Mucosa of gallbladder (tissue), 1 donor: ENCODE results near the gene BRCC3. TPM values are rescaled to one million over a fixed set of nuclear protein-coding genes. Genes with fewer than 3 reads are reported as not detected.

Experiments
- DNase-seq: peaks from one replicate; pipeline ENCODE4 v3.0.0-alpha.2; 2020; ENCODE audit warnings: low spot score
- total RNA-seq: library from RNA; stranded (reverse); gene quantifications from one replicate; pipeline ENCODE4 v1.2.1, GENCODE V29; 2021
- donor health status: DM: no; HTN: no; CAD: no.

Gene BRCC3
- total RNA-seq, result 15.5 TPM

DNA sequence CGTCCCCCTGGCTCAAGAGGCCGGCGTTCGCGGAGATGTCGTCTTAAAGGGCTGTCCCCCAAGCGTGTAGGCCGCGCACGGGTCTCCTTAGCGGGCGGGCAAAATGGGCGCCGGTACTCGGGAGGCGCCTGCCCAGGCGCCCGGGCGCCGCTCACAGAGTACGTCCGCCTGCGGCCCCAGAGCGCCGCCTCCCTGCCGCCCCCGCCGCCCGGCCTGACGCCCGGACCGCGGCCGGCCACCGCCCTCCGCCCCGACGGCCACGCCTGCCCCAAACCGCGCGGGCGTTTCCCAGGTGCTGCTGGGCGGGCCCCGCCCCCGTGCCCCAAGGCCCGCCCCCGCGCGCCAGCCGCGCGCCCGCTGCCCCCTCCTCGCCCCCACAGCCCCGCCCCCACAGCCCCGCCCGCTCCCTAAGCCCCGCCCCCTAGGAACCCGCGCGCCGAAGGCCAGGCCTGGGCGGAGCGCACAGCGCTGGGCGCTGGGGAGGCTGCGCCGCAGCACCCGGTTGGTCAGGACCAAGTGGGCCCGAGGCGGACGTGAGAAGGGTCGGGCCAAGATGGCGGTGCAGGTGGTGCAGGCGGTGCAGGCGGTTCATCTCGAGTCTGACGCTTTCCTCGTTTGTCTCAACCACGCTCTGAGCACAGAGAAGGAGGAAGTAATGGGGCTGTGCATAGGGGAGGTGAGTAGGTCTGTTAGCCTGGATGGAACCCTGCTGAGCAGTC, at the start of gene BRCC3, which contains the start of the genes CMC4 and MTCP1:
Gene BRCC3 (plus strand): TSS at position 534 of the 719 bp plus-strand sequence. CDS start 20 bp downstream, at position 554.
Gene CMC4 (minus strand): TSS at position 162 of the 719 bp plus-strand sequence. CDS start 7,113 bp downstream, outside the sequence.
Gene MTCP1 (minus strand): TSS at position 162 of the 719 bp plus-strand sequence. CDS start 5,126 bp downstream, outside the sequence.
- peak; percentile 79 for DNase-seq

DNA sequence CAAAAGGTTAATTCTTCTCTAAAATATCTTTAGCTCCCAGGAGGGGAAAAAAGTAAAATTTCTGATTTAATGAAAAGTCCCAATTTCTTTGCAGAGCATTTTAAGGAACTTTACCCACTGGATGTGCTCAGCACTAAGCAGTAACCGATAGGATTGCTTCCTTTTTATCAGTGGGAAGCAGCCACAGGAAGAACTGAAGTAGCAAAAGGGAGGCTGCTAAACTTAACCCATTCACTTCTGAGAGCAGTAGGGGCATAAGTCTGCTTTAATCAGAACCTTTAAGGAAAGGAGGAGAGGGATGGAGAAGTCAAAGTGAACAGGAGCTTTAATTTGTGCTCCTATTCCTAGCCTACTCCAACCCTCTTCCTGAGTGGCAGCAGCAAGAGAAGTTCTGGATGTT, 48.7 kb upstream of the BRCC3 start, which contains the start of gene F8:
Gene F8 (minus strand): TSS at position 139 of the 400 bp plus-strand sequence. CDS start 171 bp downstream, outside the sequence.
- no peak for DNase-seq

DNA sequence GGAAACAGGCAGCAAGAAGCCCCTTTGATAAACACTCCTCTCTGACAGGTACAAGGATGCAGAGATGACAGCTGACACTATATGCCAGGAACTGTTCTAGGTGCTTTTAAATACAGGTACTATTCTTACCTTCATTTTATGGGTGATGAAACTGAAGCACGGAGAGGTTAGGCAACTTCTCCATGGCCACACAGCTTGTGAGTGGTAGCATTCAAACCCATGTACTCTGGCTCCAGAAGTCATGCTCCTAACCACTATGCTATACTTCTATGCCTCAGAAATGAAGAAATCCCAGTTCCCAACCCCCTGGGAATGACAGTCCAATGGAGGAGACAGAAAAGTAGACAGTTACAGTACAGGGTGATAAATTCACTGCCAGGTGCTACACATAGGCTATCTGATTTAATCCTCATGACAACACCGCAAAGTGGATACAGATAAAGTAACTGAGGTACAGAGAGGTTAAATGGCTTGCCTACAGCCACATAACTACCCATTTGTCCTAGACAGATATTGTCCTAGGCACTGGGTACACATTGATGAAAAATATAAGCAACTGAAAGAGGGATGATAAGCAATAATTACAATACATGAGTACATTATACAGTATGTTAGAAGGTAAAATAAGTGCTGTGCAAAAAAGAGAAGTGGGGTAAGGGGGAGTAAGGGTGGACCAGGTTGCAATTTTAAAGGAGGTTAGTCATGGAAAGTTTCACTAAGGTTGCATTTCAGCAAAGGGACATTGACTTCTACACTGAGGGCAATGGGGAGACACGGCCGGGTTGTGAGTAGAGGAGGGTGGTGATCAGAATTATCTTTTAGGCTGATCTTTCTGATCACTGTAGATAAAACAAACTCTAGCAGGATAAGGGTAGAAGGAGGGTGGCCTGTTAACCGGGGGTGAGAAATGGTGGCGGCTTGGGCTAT, 47.1 kb upstream of the BRCC3 start:
- no peak for DNase-seq

DNA sequence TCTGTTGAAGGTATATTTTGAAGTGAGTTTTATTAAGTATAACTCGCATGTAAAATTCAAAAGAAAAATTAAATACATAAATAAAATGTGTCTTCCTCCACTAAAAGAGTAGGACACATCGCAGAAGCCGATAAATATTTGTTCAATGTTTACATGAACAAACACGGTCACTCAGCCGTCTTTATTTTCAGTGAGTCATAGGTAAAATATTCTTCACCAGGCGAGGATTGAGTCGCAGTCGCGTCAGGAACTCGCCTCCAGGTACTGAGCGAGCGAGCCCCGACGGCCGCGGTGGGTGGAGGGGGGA, 44.9 kb upstream of the BRCC3 start:
- no peak for DNase-seq

DNA sequence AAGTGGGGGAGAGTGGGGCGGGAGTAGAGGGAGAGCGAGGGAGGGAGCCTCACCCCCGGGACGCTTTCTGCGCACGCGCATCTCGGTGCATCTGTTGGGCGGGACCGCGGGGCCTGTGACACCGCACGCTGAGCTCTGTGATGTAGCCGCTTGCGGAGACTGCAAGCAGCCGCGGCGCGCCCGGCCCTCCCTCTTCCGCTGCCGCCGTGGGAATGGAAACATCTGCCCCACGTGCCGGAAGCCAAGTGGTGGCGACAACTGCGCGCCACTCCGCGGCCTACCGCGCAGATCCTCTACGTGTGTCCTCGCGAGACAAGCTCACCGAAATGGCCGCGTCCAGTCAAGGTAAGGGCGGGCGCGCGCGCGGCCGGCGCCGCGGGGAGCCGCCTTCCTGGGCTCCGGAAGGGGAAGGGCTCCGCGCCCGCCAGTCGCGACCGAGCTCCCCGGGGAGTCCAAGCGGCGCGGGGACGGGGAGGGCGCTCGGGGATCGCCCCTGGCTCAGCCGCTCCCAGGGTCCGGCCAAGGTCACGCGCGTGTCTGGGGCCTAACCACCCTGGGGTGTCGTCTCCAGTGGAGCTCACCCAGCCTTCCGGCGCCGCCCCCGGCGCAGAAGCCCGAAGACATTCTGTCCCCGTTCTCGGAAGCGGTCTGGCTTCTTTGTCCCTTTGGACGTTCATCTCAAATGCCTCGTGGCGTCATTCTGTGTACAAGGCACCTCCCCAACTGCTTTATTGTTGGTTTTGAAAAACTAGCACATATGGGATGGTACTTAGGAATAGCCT, 44.4 kb upstream of the BRCC3 start, which contains the start of gene FUNDC2:
Gene FUNDC2 (plus strand): TSS at position 118 of the 782 bp plus-strand sequence. CDS start 95 bp downstream, at position 213.
- DNase-seq, result peak; percentile 94

DNA sequence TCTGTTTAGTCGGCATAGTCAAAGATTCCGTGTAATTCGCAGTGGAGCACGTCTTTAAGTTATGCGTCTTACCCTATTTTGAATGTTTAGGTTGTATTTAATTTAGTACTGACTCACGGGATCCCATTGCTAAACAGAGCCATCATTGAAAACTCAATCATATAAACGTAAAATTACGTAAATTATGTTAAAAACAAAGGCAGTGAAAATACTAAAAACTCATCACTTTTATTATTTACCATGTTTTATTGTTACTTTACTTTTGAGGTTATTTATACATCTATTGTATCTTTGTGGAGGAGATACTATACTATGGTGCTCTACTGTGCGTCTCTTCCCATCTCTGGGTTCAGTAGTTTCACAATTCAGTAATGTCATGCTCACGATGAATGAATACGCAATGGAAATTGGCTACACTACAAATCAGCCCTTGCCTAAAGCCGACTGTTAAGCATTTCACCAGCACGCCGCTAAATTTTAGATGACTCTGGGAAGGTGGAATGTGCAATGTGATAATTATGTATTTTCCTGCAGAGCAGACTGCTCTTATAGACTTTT, 43.7 kb upstream of the BRCC3 start:
- DNase-seq, result peak; percentile 17

DNA sequence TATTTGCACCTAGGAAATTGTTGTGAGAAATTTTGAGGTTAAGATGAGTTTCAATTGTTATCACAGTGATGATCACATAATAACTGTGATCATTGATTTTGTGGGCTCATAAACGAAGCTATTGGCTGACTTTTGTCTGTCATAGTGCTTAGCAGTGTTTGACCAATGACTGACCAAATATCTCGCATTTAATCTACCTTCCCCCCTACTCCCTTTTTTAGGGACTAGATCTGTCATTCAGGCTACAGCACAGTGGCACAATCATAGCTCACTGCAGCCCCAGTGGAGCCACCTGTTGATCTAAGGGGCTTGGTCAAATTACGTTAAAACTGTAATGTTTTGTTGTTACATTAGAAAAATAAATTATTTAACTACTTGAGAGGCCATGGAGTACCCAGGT, 43.2 kb upstream of the BRCC3 start:
- no peak for DNase-seq

DNA sequence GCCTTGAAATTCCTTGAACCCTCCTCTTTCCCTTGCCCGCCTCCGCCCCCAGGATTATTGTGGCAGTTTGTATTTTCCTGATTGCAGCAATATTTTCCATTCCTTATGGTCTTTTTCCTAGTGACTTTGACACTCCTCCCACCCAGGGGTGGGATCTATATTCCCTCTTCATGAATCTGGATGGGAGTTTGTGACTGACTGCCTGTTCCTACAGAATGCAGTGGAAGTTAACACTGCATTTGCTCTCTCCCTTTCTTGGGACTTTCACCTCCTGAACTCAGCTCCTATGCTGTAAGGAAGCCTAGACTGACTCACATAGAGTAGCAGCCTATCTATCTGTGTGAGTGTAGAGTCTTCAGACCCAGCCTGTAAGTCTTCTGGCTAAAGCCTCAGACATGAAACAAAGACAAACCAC, 42.4 kb upstream of the BRCC3 start:
- DNase-seq, result no peak

DNA sequence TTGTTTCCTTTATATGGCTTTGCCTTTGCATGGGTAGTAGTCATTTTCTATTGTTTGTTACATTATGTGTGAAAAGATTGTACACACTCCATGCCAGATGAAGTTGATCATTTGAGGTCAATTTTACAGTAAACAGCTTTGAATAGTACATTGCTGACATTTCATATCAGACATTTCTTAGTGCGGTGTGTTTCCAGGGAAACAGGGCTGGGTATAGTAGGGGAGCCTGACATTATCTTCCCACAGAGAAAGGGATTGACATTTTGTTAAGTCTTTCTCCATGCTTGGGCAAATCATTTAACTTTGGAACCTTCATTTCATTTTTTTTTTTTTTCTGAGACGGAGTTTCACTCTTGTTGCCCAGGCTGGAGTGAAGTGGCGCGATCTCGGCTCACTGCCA, 39.7 kb upstream of the BRCC3 start:
- DNase-seq, result no peak

DNA sequence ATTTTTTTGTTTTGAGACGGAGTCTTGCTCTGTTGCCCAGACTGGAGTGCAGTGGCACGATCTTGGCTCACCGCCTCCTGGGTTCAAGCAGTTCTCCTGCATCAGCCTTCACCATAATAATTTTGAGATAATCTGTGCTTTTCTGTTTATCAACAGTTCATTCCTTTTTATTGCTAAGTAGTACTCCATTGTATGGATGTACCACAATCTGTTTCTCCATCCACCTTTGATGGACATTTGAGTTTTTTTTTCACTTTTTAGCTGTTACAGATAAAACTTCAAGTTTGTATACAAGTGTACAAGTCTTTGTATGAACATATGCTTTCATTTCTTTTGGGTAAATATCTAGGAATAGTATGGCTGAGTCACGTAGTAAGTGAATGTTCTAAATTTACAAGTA, 35.6 kb upstream of the BRCC3 start:
- no peak for DNase-seq

DNA sequence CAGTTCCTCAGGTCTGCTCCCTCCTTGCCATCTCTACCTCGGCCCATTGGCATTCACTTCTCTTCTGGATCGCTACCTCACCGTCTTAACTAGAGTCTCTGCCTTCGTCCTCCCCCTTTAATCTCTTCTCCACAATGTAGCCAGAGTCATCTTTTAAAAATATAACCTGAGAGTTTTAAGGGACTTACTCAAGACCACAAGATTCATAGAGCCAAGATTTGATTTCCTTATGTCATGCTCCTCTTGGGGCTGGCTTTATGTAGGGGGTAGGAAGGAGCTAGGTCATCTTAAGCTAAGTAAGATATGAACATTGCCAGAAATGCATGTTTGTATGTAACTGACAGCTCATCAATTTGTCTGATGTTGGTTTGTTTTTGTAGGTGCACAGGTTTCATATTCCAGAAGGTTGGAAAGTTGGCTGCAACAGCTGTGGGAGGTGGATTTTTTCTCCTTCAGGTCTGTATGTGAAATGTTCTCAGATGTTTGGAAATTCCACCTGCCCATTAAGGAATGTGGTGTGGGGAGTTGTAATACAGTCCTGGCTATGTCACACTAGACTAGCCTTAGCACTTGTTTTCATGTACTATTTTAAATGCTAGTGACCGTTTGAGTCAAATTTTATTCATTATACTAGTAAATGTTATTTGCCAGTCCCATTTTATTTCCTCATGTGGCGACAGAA, 25.0 kb upstream of the BRCC3 start:
- no peak for DNase-seq

DNA sequence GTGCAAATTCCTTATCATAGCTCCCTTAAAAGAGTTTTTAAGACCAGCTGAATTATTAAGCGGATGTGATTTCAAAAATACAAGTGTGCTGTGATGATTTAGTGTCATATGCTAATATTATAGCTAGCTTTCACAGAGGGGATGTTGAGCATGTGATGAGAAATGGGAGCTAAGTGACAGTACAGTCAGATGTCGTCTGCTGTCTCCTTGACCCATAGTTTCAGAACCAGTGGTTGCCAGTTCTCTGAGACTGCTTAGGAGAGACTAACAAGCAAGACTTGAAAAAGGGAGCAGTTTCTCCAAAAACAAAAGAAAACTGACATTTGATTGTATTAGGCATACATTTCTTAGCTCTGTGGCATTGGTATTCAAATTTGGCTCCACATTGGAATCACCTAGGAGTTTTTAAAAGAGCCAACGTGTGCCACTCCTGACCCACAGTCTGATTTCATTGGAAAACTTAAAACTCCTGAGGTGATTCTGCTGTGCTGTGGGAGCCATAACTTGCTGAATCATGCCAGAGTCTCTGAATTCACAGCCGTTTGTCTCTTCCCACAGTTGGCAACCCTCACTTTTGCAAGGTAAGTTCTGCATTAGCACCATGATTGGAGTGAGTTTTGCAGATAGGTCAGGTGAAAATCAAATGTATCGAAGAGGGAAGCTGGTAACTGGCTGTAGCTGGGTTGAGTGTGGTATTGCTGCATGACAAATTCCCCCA, 24.3 kb upstream of the BRCC3 start:
- no peak for DNase-seq

DNA sequence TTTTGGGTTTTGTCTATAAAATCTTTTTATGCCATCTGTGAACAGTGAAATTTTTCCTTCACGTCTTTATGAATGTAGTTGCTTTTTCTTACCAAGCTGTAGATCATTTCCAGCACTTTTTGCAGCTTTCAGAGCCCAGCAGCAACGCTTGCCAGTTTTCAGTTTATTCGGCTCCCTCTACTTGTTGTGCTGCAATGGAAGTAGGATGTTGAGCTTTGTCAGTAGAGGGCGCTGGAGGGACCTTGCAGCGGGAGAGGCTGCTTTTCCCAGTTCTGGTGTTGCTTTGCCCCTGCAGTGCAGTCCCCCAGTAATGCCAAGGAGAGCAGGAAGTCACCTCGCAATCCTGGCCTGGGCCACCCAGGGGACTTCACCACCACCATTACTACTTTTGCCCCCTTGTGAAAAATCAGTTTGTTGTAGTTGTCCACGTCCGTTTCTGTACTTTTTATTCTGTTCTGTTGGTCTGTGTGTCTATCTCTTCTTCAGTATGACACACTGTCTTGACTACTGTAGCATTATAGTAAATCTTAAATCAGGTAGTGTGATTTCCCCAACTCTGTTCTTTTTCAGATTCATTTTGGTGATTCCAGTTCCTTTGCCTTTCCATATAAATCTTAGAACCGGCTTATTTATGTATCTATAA, 22.2 kb upstream of the BRCC3 start:
- peak; percentile 38 for DNase-seq

DNA sequence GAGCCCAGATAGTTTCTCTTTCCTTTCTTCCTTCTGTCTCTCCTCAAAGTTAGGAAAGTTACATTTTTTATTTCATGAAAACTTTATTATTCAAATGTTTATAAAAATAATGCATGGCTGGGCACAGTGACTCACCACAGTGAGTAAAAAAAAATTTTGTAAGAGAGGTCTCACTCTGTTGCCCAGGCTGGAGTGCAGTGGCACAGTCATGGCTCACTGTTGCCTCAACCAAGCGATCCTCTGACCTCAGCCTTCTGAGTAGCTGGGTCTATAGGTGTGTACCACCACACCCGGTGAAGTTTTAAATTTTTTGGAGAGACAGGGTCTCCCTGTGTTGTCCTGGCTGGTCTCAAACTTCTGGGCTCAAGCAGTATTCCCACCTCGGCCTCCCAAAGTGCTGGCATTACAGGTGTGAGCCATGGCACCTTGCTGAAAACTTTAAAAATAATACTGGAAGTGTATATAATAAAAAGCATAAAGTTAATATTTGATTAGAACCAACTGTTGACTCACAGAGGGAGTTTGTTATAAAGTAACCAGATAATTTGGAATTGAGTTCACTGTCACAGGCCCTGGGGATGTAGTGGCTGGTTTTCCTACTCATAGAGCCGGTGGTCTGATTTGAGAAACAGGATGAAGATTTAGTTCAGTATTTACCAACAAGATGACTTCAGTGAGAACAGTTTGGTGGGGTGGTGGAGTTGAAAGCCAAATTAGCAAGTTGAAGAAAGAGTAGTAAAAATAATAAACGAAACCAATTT, 18.4 kb upstream of the BRCC3 start:
- DNase-seq, result no peak

DNA sequence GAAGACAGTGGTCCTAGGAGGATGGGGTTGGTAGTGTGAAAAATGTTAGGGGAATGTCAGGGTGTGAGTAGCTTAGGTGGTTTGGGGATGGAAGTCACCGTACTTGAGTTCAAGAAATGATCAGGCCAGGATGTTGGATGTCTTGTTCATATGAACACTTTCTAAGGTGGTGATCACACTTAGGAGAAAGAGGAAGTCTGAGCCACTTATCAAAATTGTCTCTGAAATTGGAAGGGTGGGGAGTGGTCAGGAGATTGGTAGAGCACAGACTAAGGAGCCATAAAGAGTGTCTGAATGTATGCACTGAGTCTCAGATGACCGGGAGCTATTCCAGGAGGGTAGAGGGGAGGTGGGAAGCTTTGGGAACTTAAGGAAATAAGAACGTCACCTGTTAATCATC, 17.7 kb upstream of the BRCC3 start:
- no peak for DNase-seq

DNA sequence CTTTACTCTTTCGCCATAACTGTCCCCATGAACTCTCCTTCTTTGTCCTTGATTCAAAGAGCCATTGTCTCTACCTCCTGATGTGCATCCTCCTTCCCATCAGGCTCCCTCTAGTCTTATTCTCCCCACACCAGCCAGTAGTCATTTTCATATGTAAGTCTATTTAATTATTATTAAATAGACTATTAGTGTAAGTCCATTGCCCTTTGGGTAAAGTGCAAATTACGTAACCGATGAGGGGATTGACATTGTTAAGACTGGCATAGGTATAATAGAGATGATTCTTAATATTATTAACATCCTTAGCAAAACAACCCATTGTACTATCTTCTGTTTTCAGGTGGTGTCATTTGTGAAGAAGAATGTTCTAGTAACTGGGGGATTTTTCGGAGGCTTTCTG, 17.1 kb upstream of the BRCC3 start:
- DNase-seq, result no peak

DNA sequence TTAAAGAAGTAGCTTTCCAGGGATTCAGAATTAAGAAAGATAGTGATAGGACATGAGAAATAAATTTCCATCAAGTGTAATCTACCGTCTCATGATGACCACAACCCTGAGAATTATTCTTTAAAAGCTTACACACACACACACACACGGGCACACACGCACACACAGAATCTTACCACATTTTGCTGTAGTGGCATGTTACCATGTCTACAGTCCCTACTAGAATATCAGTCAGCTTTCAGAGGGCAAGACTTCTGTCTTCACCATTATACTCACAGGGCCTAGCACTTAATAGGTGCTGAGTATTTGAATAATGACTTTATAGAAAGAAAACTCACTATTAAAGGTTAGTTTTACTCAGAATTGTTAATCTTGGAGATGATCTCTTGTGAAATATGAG, 15.8 kb upstream of the BRCC3 start:
- DNase-seq, result no peak

DNA sequence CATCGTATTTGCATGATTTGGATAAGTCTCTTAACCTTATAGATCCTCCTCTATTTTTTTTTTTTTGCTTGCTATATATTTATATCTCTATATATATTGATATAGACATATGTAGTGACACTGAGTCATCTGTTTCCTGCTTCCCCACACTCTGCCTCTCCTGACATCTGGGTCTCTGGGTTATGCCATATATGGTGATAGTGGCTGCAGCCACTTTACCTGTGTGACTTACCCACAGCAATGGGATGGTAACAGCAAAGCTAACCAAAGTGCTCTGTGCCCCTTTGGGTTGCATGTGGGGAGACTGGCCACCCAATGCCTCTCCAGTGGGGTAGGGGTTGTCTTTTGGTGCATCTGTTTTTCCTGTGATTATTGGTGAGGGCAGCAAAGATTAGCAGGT, 14.8 kb upstream of the BRCC3 start:
- DNase-seq, result no peak
